ENCODE data around the gene CDH13. TPM values are rescaled to one million over a fixed set of nuclear protein-coding genes. Genes with fewer than 3 reads are reported as not detected.

The CDH13 gene
- total RNA-seq, 1 experiment from 2014 or later, result 62.5 TPM

DNA sequence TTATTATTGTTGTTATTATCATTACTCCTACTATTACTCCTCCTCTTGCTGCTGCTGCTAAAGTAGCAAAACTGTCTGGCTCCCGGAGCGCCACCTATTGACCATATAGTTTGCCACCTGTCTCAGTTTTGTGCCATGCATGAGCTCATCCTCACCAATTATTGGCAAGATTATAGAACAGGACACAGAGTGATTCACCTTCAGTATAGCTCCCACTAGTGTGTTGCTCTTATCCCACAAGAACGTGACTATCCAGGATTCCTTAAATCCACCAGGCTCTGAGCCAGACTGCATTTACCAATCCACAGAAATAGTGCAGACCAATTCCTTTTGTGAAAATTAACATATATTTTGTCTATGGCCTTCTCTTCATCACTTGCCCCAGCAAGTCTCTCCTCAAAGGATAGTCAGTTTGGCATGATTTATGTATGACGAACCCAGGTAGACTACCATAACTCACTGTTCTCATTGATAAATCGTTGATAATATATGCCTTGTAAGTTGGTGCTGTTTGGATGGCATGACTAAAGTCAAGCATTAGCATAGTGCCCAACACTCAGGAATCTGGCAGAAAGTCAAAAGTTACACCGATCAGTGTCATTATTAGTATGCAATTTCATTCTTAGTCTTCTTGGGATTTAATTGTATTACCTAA lies 775.5 kb downstream of the CDH13 start:
- 0 out of 2 replicates have a peak, but pooled peaks cover 2% of the 10 kb centered on the region for H3K9me3 ChIP-seq (replicated peaks)
- no peak overlapping the region for H3K27ac ChIP-seq
- peaks cover 17% of the 10 kb centered on the region for H3K4me1 ChIP-seq (replicated peaks)
- no peak for DNase-seq (ENCODE audit: low read depth in 1 of 2, low spot score in 2 of 2)
- no peak overlapping the region for H3K4me3 ChIP-seq
- H3K27me3 ChIP-seq (replicated peaks), result no peaks in the 10 kb centered on the region
- no peaks in the 10 kb centered on the region for H3K36me3 ChIP-seq

- Histone ChIP-seq H3K27me3 (replicated peaks) (no peaks in the 10 kb centered on the region), H3K4me3 (no peak overlapping the region), H3K9me3 (replicated peaks) (0 out of 2 replicates have a peak, but pooled peaks cover 2% of the 10 kb centered on the region), H3K36me3 (no peaks in the 10 kb centered on the region), H3K4me1 (replicated peaks) (peaks cover 17% of the 10 kb centered on the region), H3K27ac (peak overlapping the region; percentile 19)
- no peak for DNase-seq (ENCODE audit: low read depth in 1 of 2, low spot score in 2 of 2)
Measured at GRCh38 chr16:83402967-83403366, 776.2 kb downstream of the CDH13 start.

DNA sequence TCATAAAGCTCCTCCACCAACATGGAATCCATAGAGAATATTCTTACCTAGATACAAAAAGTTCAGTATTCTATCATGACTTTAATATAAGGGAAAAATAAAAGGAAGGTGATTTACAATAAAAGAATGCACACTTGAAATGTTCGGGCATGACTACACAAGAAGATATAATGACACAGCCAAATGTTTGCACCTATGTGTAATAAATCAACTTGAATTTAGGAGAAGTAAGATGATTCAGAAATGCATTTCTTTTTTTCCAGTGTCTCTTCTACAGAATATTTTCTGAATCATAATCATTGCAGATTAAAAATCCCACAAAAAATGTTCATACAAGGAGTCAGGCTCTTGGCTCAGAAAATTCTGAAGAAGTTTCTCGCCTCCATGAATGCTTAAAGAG lies 777.0 kb downstream of the CDH13 start:
- Histone ChIP-seq H3K27ac (peak overlapping the region; percentile 19), H3K9me3 (replicated peaks) (0 out of 2 replicates have a peak, but pooled peaks cover 2% of the 10 kb centered on the region), H3K4me1 (replicated peaks) (peaks cover 17% of the 10 kb centered on the region), H3K27me3 (replicated peaks) (no peaks in the 10 kb centered on the region), H3K4me3 (no peak overlapping the region), H3K36me3 (no peaks in the 10 kb centered on the region)
- no peak for DNase-seq (ENCODE audit: low read depth in 1 of 2, low spot score in 2 of 2)

DNA sequence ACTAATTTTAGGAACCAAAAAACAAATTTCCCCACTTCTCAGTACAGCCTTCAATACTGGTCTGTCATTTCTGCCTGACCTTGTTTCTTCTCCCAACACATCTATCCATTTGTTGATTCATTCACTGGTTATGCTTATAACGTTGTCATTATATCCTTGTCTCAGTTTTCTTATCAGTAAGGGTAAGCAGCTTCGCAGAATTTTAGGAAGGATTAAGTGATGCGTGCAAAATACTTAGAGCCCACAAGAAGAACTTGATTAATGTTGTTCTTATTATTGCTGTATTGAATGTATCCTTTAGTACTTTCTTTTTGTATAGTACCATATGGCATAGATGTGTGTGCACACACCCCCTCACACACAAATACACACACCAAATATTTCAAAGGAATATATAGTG lies 777.5 kb downstream of the CDH13 start:
- Histone ChIP-seq H3K36me3 (no peaks in the 10 kb centered on the region), H3K9me3 (replicated peaks) (0 out of 2 replicates have a peak, but pooled peaks cover 2% of the 10 kb centered on the region), H3K4me3 (no peak overlapping the region), H3K27me3 (replicated peaks) (no peaks in the 10 kb centered on the region), H3K27ac (no peak overlapping the region), H3K4me1 (replicated peaks) (peaks cover 17% of the 10 kb centered on the region)
- no peak for DNase-seq (ENCODE audit: low read depth in 1 of 2, low spot score in 2 of 2)

DNA sequence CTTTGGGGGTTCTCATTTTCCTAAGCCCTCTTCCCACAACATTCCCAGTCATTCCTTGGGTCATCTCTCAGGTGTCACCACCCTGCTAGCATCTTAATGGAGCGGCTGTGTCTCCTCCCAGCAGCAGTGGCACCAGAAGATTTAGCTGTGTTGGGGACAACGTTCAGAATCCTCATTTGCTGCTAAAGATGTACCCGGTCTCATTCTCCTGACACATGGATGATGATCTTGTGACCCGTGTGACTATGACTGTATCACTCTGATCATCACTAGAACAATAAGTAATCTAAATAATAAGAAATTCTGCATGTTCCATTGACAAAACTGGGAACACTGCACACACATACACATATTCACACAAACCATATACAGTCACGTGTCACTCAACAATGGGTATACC lies 781.2 kb downstream of the CDH13 start:
- H3K9me3 ChIP-seq (replicated peaks), result no peaks in the 10 kb centered on the region
- DNase-seq (ENCODE audit: low read depth in 1 of 2, low spot score in 2 of 2), result no peak
- no peak overlapping the region for H3K4me3 ChIP-seq
- no peaks in the 10 kb centered on the region for H3K36me3 ChIP-seq
- H3K4me1 ChIP-seq (replicated peaks), result peaks cover 15% of the 10 kb centered on the region
- H3K27me3 ChIP-seq (replicated peaks), result no peaks in the 10 kb centered on the region
- H3K27ac ChIP-seq, result no peak overlapping the region

- no peak overlapping the region for H3K27ac ChIP-seq
- peaks cover 2% of the 10 kb centered on the region for H3K4me1 ChIP-seq (replicated peaks)
- H3K27me3 ChIP-seq (replicated peaks), result no peaks in the 10 kb centered on the region
- no peak overlapping the region for H3K4me3 ChIP-seq
- DNase-seq (ENCODE audit: low read depth in 1 of 2, low spot score in 2 of 2), result no peak
- H3K9me3 ChIP-seq (replicated peaks), result no peaks in the 10 kb centered on the region
- H3K36me3 ChIP-seq, result no peaks in the 10 kb centered on the region
Measured at GRCh38 chr16:83409347-83409746, 782.6 kb downstream of the CDH13 start.

- H3K4me3 ChIP-seq, result no peak overlapping the region
- H3K27ac ChIP-seq, result no peak overlapping the region
- H3K4me1 ChIP-seq (replicated peaks), result no peaks in the 10 kb centered on the region
- no peaks in the 10 kb centered on the region for H3K27me3 ChIP-seq (replicated peaks)
- no peaks in the 10 kb centered on the region for H3K9me3 ChIP-seq (replicated peaks)
- no peak for DNase-seq (ENCODE audit: low read depth in 1 of 2, low spot score in 2 of 2)
- no peaks in the 10 kb centered on the region for H3K36me3 ChIP-seq
Measured at GRCh38 chr16:83418565-83418964, 791.8 kb downstream of the CDH13 start.

GRCh38 chr16:83420206-83420760 lies 793.5 kb downstream of the CDH13 start:
- H3K36me3 ChIP-seq, result no peaks in the 10 kb centered on the region
- no peaks in the 10 kb centered on the region for H3K4me1 ChIP-seq (replicated peaks)
- no peaks in the 10 kb centered on the region for H3K9me3 ChIP-seq (replicated peaks)
- no peak overlapping the region for H3K4me3 ChIP-seq
- DNase-seq (ENCODE audit: low read depth in 1 of 2, low spot score in 2 of 2), result peak in 1 of 2 experiments; percentile 6
- no peaks in the 10 kb centered on the region for H3K27me3 ChIP-seq (replicated peaks)
- H3K27ac ChIP-seq, result no peak overlapping the region

- H3K27ac ChIP-seq, result no peak overlapping the region
- H3K4me3 ChIP-seq, result no peak overlapping the region
- H3K36me3 ChIP-seq, result no peaks in the 10 kb centered on the region
- no peaks in the 10 kb centered on the region for H3K9me3 ChIP-seq (replicated peaks)
- 0 out of 2 replicates have a peak, but pooled peaks cover 1% of the 10 kb centered on the region for H3K4me1 ChIP-seq (replicated peaks)
- H3K27me3 ChIP-seq (replicated peaks), result no peaks in the 10 kb centered on the region
- DNase-seq (ENCODE audit: low read depth in 1 of 2, low spot score in 2 of 2), result no peak
Measured at GRCh38 chr16:83433201-83433600, 806.4 kb downstream of the CDH13 start.

- no peaks in the 10 kb centered on the region for H3K9me3 ChIP-seq (replicated peaks)
- DNase-seq (ENCODE audit: low read depth in 1 of 2, low spot score in 2 of 2), result no peak
- H3K27me3 ChIP-seq (replicated peaks), result no peaks in the 10 kb centered on the region
Measured at GRCh38 chr16:83437036-83437435, 810.3 kb downstream of the CDH13 start.

DNA sequence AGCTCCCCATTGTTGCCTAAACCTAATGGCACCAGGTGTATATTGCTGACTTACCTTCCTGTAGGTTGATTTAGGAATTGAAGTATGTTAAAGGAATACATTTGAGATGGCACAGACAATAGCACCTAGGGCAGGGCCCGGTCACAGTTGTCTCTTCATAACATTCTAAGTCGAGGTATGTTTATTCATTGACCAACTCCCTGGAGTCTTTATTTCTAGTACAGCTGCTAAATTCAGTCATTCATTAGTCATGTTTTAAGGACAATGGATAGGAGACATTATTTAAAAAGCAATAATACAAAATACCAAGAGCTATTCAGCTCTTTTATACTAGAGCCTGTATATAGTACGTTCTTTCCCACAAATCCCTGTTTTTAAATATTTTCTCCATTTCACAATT lies 811.6 kb downstream of the CDH13 start:
- no peaks in the 10 kb centered on the region for H3K36me3 ChIP-seq
- H3K9me3 ChIP-seq (replicated peaks), result no peaks in the 10 kb centered on the region
- 0 out of 2 replicates have a peak, but pooled peaks cover 5% of the 10 kb centered on the region for H3K4me1 ChIP-seq (replicated peaks)
- H3K4me3 ChIP-seq, result no peak overlapping the region
- no peaks in the 10 kb centered on the region for H3K27me3 ChIP-seq (replicated peaks)
- no peak overlapping the region for H3K27ac ChIP-seq
- DNase-seq (ENCODE audit: low read depth in 1 of 2, low spot score in 2 of 2), result no peak

More at GRCh38 chr16:83437036-83437435, 810.3 kb downstream of the CDH13 start:
- H3K36me3 ChIP-seq, result no peaks in the 10 kb centered on the region
- H3K4me1 ChIP-seq (replicated peaks), result 0 out of 2 replicates have a peak, but pooled peaks cover 5% of the 10 kb centered on the region
- no peak overlapping the region for H3K4me3 ChIP-seq
- H3K27ac ChIP-seq, result no peak overlapping the region

DNA sequence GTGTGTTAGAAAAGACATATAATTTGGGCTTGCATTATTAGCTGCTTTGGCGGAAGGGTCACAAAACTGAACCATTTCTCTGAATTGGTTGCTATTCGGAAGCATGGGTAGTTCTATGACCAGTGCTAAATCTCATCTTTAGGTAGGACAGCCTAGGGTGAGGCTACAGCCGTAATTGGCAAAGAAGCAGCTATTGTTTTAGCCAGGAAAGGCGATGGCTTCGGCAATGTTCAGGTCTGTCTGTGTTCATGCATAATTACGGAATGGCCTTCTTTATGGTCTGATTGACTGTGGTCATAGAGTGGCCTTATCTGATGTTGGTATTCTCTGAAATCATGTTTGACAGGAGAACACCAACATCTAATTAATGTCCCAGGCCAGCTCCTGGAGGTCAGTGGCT lies 812.6 kb downstream of the CDH13 start:
- Histone ChIP-seq H3K27me3 (replicated peaks) (no peaks in the 10 kb centered on the region), H3K36me3 (no peaks in the 10 kb centered on the region), H3K4me1 (replicated peaks) (0 out of 2 replicates have a peak, but pooled peaks cover 5% of the 10 kb centered on the region), H3K27ac (no peak overlapping the region), H3K9me3 (replicated peaks) (no peaks in the 10 kb centered on the region), H3K4me3 (no peak overlapping the region)
- no peak for DNase-seq (ENCODE audit: low read depth in 1 of 2, low spot score in 2 of 2)

DNA sequence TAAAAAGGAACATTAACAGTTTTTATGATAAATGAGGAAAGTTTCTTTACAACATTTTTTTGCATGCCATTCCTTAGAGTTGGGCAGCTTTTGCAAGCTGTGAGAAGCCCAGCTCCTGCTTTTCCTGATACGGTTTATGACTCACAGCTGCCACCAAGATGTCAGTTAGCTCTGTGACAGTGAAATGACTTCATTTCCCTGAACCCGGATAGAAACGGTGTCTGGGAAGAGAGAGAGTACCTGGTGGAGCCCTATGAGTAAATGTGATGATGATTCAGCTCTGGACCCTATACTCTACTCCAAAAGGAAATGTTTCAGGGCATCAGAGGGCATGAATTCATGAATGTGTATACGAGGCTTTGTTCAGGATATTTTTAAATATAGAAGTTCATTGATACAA lies 814.7 kb downstream of the CDH13 start:
- no peak overlapping the region for H3K27ac ChIP-seq
- no peaks in the 10 kb centered on the region for H3K36me3 ChIP-seq
- H3K4me3 ChIP-seq, result no peak overlapping the region
- DNase-seq (ENCODE audit: low read depth in 1 of 2, low spot score in 2 of 2), result peak in 1 of 2 experiments; percentile 6
- H3K9me3 ChIP-seq (replicated peaks), result no peaks in the 10 kb centered on the region
- no peaks in the 10 kb centered on the region for H3K27me3 ChIP-seq (replicated peaks)
- 0 out of 2 replicates have a peak, but pooled peaks cover 5% of the 10 kb centered on the region for H3K4me1 ChIP-seq (replicated peaks)

DNA sequence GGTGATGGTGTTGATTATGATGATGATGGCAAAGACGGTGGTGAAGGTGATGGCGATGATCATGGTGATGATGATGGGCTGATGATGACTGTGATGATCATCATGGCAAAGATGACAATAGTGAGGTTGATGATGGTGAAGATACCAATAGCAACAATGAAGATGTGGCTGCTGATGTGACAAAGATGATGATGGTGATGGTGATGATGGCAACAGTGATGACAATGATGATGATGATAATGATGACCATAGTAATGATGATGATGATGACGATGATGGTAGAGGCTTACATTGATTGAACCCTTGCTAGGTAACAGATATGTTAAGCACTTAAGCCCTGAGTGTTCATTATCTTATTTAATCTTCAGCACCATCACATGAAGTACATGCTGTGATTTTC lies 817.2 kb downstream of the CDH13 start:
- DNase-seq (ENCODE audit: low read depth in 1 of 2, low spot score in 2 of 2), result no peak
- H3K27me3 ChIP-seq (replicated peaks), result no peaks in the 10 kb centered on the region
- H3K27ac ChIP-seq, result no peak overlapping the region
- no peak overlapping the region for H3K4me3 ChIP-seq
- no peaks in the 10 kb centered on the region for H3K36me3 ChIP-seq
- no peaks in the 10 kb centered on the region for H3K4me1 ChIP-seq (replicated peaks)
- H3K9me3 ChIP-seq (replicated peaks), result no peaks in the 10 kb centered on the region

All from SJSA1 (cell line).